KMS-11 (cell line): Measurements from ENCODE around the gene GNB1L.

ENCODE experiments used
- H2AFZ ChIP-seq: fragments of 200-600 bp; sonication (generic); 2 replicates; pipeline ENCODE4 v1.6.1; 2016; ENCODE audit warnings: antibody characterized with exemption, mixed run types, low read depth
- H3K27ac ChIP-seq: fragments of 200-600 bp; sonication (generic); 2 replicates; pipeline ENCODE4 v1.6.1; 2016; ENCODE audit warnings: mild to moderate bottlenecking, mixed run types
- H3K27me3 ChIP-seq: fragments of 200-600 bp; sonication (generic); 2 replicates; pipeline ENCODE4 v1.6.1; 2017; ENCODE audit warnings: mild to moderate bottlenecking, low read depth, mixed run types, moderate library complexity; ENCODE audit not compliant: insufficient read depth
- H3K36me3 ChIP-seq: fragments of 200-600 bp; sonication (generic); 2 replicates; pipeline ENCODE4 v1.6.1; 2017; ENCODE audit warnings: mild to moderate bottlenecking, mixed run types; ENCODE audit not compliant: insufficient read depth
- H3K4me1 ChIP-seq: fragments of 200-600 bp; sonication (generic); 2 replicates; pipeline ENCODE4 v1.6.1; 2016; ENCODE audit warnings: mild to moderate bottlenecking, low read depth, mixed run types; ENCODE audit not compliant: poor library complexity, severe bottlenecking
- H3K4me2 ChIP-seq: fragments of 200-600 bp; sonication (generic); 2 replicates; pipeline ENCODE4 v1.7.0; 2016; ENCODE audit warnings: mild to moderate bottlenecking, mixed run types
- H3K4me3 ChIP-seq: fragments of 200-600 bp; sonication (generic); IDR thresholded peaks from 2 replicates; pipeline ENCODE4 v1.6.1; 2017; ENCODE audit warnings: low read depth, low read length, mixed read lengths; ENCODE audit not compliant: insufficient read depth
- H3K79me2 ChIP-seq: fragments of 200-600 bp; sonication (generic); 2 replicates; pipeline ENCODE4 v1.6.1; 2016; ENCODE audit warnings: low read depth, mixed run types; ENCODE audit not compliant: insufficient read depth
- H3K9ac ChIP-seq: fragments of 200-600 bp; sonication (generic); 2 replicates; pipeline ENCODE4 v1.6.1; 2016; ENCODE audit warnings: mild to moderate bottlenecking, mixed run types
- H4K20me1 ChIP-seq: fragments of 200-600 bp; sonication (generic); 2 replicates; pipeline ENCODE4 v1.6.1; 2016; ENCODE audit warnings: mild to moderate bottlenecking, mixed run types; ENCODE audit not compliant: insufficient read depth
- TF ChIP-seq, protein P1 (sequence below): fragments of 200-600 bp; sonication (generic); conservative IDR thresholded peaks from 2 replicates; pipeline ENCODE4 v1.6.1; 2017; ENCODE audit warnings: low read depth, mild to moderate bottlenecking, antibody characterized with exemption, low read length, moderate library complexity, mixed read lengths

The GNB1L gene

DNA sequence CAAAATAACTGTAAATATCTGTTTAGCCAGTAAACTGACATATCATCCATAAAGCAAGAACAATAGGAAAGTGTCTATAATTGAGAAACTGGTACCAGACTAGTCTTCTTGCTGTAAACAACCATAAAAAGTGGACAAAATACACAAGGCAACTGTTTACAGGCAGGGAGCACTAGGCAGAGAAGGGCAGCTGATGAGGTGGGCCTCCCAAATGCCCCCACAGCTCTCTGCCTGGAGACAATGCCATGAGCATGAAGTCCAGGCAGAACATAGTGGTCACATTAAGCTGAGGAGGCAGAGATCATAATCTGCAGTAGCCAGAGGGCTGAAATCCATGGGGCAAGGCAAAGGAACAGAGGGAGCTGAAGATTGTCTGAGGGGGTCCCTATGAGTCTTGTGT, 63.4 kb downstream of the GNB1L start:
- Histone ChIP-seq H3K9ac (no peak overlapping the region), H3K4me2 (no peak overlapping the region), H2AFZ (no peak overlapping the region), H3K4me3 (no peak overlapping the region), H3K4me1 (no peaks in the 10 kb centered on the region), H3K27ac (no peak overlapping the region), H3K36me3 (no peaks in the 10 kb centered on the region), H3K79me2 (no peaks in the 10 kb centered on the region), H3K27me3 (no peaks in the 10 kb centered on the region), H4K20me1 (no peaks in the 10 kb centered on the region)
- TF ChIP-seq, protein P1, sequence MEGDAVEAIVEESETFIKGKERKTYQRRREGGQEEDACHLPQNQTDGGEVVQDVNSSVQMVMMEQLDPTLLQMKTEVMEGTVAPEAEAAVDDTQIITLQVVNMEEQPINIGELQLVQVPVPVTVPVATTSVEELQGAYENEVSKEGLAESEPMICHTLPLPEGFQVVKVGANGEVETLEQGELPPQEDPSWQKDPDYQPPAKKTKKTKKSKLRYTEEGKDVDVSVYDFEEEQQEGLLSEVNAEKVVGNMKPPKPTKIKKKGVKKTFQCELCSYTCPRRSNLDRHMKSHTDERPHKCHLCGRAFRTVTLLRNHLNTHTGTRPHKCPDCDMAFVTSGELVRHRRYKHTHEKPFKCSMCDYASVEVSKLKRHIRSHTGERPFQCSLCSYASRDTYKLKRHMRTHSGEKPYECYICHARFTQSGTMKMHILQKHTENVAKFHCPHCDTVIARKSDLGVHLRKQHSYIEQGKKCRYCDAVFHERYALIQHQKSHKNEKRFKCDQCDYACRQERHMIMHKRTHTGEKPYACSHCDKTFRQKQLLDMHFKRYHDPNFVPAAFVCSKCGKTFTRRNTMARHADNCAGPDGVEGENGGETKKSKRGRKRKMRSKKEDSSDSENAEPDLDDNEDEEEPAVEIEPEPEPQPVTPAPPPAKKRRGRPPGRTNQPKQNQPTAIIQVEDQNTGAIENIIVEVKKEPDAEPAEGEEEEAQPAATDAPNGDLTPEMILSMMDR: no peak

DNA sequence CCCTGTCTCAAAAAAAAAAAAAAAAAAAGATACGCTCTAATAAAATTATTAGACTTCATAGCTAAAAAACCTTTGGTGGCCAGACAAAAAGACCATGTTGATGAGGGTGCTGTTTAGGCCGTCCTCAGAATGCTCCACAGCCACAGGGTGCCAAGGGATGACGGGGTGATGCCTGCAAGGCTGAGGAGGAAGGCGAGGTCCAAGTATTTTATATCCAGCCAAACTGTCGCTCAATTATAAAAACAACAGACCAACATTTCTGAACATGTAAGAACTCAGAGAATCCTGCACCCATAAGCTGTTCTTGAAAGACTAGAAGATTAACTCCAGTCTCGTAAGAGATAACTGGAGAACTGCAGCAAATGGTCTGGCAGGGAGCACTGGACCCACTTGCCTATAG, 64.8 kb downstream of the GNB1L start:
- Histone ChIP-seq H3K4me2 (no peak overlapping the region), H3K27ac (no peak overlapping the region), H3K9ac (no peak overlapping the region), H3K4me3 (no peak overlapping the region), H4K20me1 (no peaks in the 10 kb centered on the region), H3K27me3 (no peaks in the 10 kb centered on the region), H3K36me3 (no peaks in the 10 kb centered on the region), H3K4me1 (no peaks in the 10 kb centered on the region), H3K79me2 (no peaks in the 10 kb centered on the region), H2AFZ (no peak overlapping the region)
- TF ChIP-seq, protein P1: no peak

DNA sequence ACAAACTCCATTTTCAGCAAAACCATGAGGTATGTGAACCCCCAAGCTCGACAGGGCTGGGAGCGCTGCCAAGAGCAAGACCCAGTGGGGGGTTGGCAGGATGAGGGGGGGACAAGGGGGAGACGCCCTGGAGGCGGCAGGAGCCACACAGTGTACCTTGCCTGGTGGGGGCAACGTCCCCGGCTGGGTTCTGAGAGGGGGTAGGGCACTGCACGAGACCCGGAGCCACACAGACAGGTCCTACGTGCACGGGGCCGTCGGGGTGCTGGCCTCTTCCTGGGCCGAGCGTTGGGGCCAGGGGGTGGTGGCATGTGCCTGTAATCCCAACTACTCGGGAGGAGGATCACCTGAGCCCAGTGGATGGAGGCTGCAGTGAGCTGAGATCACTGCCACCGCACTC, 65.3 kb downstream of the GNB1L start:
- no peaks in the 10 kb centered on the region for H3K79me2 ChIP-seq
- TF ChIP-seq, protein P1: no peak
- H3K27ac ChIP-seq: no peak overlapping the region
- H3K4me1 ChIP-seq: no peaks in the 10 kb centered on the region
- no peak overlapping the region for H3K4me3 ChIP-seq
- H3K9ac ChIP-seq: no peak overlapping the region
- H3K27me3 ChIP-seq: no peaks in the 10 kb centered on the region
- H4K20me1 ChIP-seq: no peaks in the 10 kb centered on the region
- no peaks in the 10 kb centered on the region for H3K36me3 ChIP-seq
- no peak overlapping the region for H2AFZ ChIP-seq
- no peak overlapping the region for H3K4me2 ChIP-seq

DNA sequence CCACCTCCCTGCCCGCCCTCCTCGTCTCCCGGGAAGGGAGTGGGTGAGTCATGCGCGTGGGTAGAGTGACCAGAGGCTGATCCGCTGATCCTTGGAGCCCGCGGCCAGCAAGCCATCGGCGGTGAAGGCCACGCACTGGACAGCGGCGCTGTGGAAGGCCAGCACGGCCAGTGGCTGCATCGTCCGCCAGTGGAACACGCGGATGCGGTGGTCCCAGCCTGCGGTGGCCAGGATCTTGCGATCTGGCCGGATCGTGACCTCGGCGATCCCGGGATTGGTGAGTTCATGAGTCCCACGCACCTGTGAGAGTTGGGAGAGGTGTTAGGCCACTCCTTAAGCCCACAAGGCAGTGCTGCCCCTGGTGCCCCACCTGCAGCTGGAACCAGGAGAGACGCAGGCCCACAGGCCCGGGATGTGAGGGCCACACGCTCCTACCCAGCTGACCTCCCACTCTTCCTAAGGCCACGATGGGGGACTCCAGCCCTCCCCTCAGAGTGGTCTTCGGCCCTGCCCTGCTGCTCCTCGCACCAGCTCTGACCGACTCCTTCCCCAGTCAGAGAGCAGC, 65.9 kb downstream of the GNB1L start:
- H3K4me3 ChIP-seq: no peak overlapping the region
- no peaks in the 10 kb centered on the region for H4K20me1 ChIP-seq
- no peak overlapping the region for H3K4me2 ChIP-seq
- no peak overlapping the region for H3K27ac ChIP-seq
- no peaks in the 10 kb centered on the region for H3K36me3 ChIP-seq
- H3K79me2 ChIP-seq: no peaks in the 10 kb centered on the region
- TF ChIP-seq, protein P1: no peak
- H3K4me1 ChIP-seq: no peaks in the 10 kb centered on the region
- H3K27me3 ChIP-seq: no peaks in the 10 kb centered on the region
- H3K9ac ChIP-seq: no peak overlapping the region
- no peak overlapping the region for H2AFZ ChIP-seq
